A549 (cell line): ENCODE measurements around the gene IMPDH2. TPM values are rescaled to one million over a fixed set of nuclear protein-coding genes. Genes with fewer than 3 reads are reported as not detected.

Experiments
- ATAC-seq, 2 experiments: fragments of 200-7000 bp in 1 of 2; fragments of >200 bp in 1 of 2; cut with Nextera tagmentation in 1 of 2; cut with Tn5 transposase in 1 of 2; 3 replicates each; pipeline versions ENCODE4 v1.8.0 to v1.9.1; 2018 to 2020; ENCODE audit warnings: mild to moderate bottlenecking in 1 of 2, moderate library complexity in 1 of 2
- CTCF ChIA-PET: fragments of 300-600 bp; sonication (Branson Sonifier 250); formaldehyde crosslinking; extraction: SDS; loops from one replicate; lab custom pipeline; 2021; ENCODE audit warnings: antibody characterized with exemption, inconsistent platforms; lab: Yijun Ruan, JAX
- POLR2A ChIA-PET: fragments of 350-600 bp; formaldehyde crosslinking; extraction: SDS; loops from one replicate; lab custom pipeline; 2021; ENCODE audit warnings: antibody characterized with exemption, inconsistent platforms; lab: Yijun Ruan, JAX
- DNase-seq, 2 experiments: peaks; one replicate each; pipeline versions ENCODE4 v3.0.0 to v3.0.0-alpha.2; 2011 to 2016; ENCODE audit warnings: low read depth in 1 of 2, low spot score in 1 of 2
- FAIRE-seq: peaks from 2 replicates; lab custom pipeline; 2011; peaks lifted over from hg19 to GRCh38; lab: Jason Lieb, UNC
- H3K27ac ChIP-seq, 2 experiments: fragments of >200 bp; sonication (Bioruptor Twin); formaldehyde crosslinking; 3 replicates each; pipeline ENCODE4 v1.5.1; 2016 to 2017
- H3K4me1 ChIP-seq: fragments of >200 bp; sonication (Bioruptor Twin); formaldehyde crosslinking; 3 replicates; pipeline ENCODE4 v1.6.1; 2016
- H3K4me2 ChIP-seq: fragments of >200 bp; sonication (Bioruptor Twin); formaldehyde crosslinking; 3 replicates; pipeline ENCODE4 v1.6.1; 2016
- H3K4me3 ChIP-seq: fragments of >200 bp; sonication (Bioruptor Twin); formaldehyde crosslinking; 3 replicates; pipeline ENCODE4 v1.5.1; 2016
- H3K9me3 ChIP-seq: fragments of >200 bp; sonication (Bioruptor Twin); formaldehyde crosslinking; 3 replicates; pipeline ENCODE4 v1.6.1; 2016
- CBX2 ChIP-seq: fragments of 200-600 bp; sonication (generic); IDR thresholded peaks from 2 replicates; pipeline ENCODE4 v1.6.1; 2016; ENCODE audit warnings: low read depth, mild to moderate bottlenecking, borderline replicate concordance
- CHD4 ChIP-seq: fragments of 200-600 bp; sonication (generic); IDR thresholded peaks from 2 replicates; pipeline ENCODE4 v1.6.1; 2016; ENCODE audit warnings: antibody characterized with exemption, mild to moderate bottlenecking, borderline replicate concordance
- FOXS1 ChIP-seq: fragments of 250-450 bp; sonication (Bioruptor Pico); IDR thresholded peaks from 2 replicates; pipeline ENCODE4 v1.5.0; 2020; ENCODE audit warnings: mild to moderate bottlenecking, moderate library complexity
- HEYL ChIP-seq: fragments of 250-450 bp; sonication (Bioruptor Pico); IDR thresholded peaks from 2 replicates; pipeline ENCODE4 v1.8.0; 2021; ENCODE audit warnings: mild to moderate bottlenecking, moderate library complexity
- HOXB13 ChIP-seq: fragments of 250-450 bp; sonication (Bioruptor Pico); IDR thresholded peaks from 2 replicates; pipeline ENCODE4 v1.5.0; 2020; ENCODE audit warnings: low read depth, mild to moderate bottlenecking, moderate library complexity
- JUNB ChIP-seq: fragments of >200 bp; sonication (Bioruptor Twin); formaldehyde crosslinking; IDR thresholded peaks from 2 replicates; pipeline ENCODE4 v1.6.1; 2016
- KDM5A ChIP-seq: fragments of 200-600 bp; sonication (generic); IDR thresholded peaks from 2 replicates; pipeline ENCODE4 v1.6.1; 2016; ENCODE audit warnings: antibody characterized with exemption, mild to moderate bottlenecking
- MAZ ChIP-seq: fragments of 150-350 bp; IDR thresholded peaks from 2 replicates; pipeline ENCODE4 v1.6.1; 2014; ENCODE audit warnings: antibody characterized with exemption, low read depth, low read length, borderline replicate concordance
- NFE2L2 ChIP-seq: fragments of 150-350 bp; conservative IDR thresholded peaks from 2 replicates; pipeline ENCODE4 v1.6.1; 2014; ENCODE audit warnings: low read length
- POLR2AphosphoS2 ChIP-seq: conservative IDR thresholded peaks from 2 replicates; pipeline ENCODE4 v1.6.1; 2012; ENCODE audit warnings: low read length, improper control_type of control experiment, inconsistent platforms
- RARB ChIP-seq: fragments of 250-450 bp; sonication (Bioruptor Pico); IDR thresholded peaks from 2 replicates; pipeline ENCODE4 v1.8.0; 2021; ENCODE audit warnings: mild to moderate bottlenecking, moderate library complexity
- RCOR1 ChIP-seq: fragments of 150-350 bp; IDR thresholded peaks from 2 replicates; pipeline ENCODE4 v1.6.1; 2014; ENCODE audit warnings: antibody characterized with exemption, low read length, low read depth
- TFCP2L1 ChIP-seq: fragments of 250-450 bp; sonication (Bioruptor Pico); IDR thresholded peaks from 2 replicates; pipeline ENCODE4 v1.5.0; 2021; ENCODE audit warnings: mild to moderate bottlenecking
- ZFP36 ChIP-seq: fragments of 450-650 bp; IDR thresholded peaks from 2 replicates; pipeline ENCODE4 v1.6.1; 2014; ENCODE audit warnings: borderline replicate concordance; ENCODE audit not compliant: partially characterized antibody
- WGBS: methylation state at CpG from one replicate; pipeline ENCODE4 v1.1.6; 2017; ENCODE audit errors: missing lambda C conversion rate; 5-methylcytosine and 5-hydroxymethylcytosine counted together
- polyA plus RNA-seq, 4 experiments: library from polyadenylated mRNA; depleted of rRNA in 3 of 4; stranded (reverse); fragments of >200 nt; fragmentation: RNase III in 1 of 4; extraction: RNeasy Plus Mini Kit Qiagen cat#74134 plus additional on column Dnase treatment in 1 of 4; gene quantifications; 2 replicates in 3 of 4; 3 replicates in 1 of 4; pipeline ENCODE4 v1.2.3, GENCODE V29; 2011 to 2017
- TF ChIP-seq, protein P1 (sequence below): IDR thresholded peaks from 2 replicates; pipeline ENCODE4 v1.6.1; 2012; ENCODE audit warnings: low read depth, borderline replicate concordance
- TF ChIP-seq, protein P2 (sequence below): fragments of 450-650 bp; IDR thresholded peaks from 2 replicates; pipeline ENCODE4 v1.6.1; 2014; ENCODE audit warnings: antibody characterized with exemption
- TF ChIP-seq, protein P3 (sequence below): fragments of 200-600 bp; sonication (generic); IDR thresholded peaks from 2 replicates; pipeline ENCODE4 v1.6.1; 2016; ENCODE audit warnings: antibody characterized with exemption, mild to moderate bottlenecking, moderate library complexity
- TF ChIP-seq, protein P4 (sequence below): fragments of >200 bp; sonication (Bioruptor Twin); formaldehyde crosslinking; IDR thresholded peaks from 3 replicates; pipeline ENCODE4 v1.5.1; 2016
- TF ChIP-seq, protein P5 (sequence below): IDR thresholded peaks from 2 replicates; pipeline ENCODE4 v1.6.1; 2012

The IMPDH2 gene
- polyA plus RNA-seq, 2 of the 4 experiments (the other 2 are of a cell fraction) = 175 to 212 TPM

DNA sequence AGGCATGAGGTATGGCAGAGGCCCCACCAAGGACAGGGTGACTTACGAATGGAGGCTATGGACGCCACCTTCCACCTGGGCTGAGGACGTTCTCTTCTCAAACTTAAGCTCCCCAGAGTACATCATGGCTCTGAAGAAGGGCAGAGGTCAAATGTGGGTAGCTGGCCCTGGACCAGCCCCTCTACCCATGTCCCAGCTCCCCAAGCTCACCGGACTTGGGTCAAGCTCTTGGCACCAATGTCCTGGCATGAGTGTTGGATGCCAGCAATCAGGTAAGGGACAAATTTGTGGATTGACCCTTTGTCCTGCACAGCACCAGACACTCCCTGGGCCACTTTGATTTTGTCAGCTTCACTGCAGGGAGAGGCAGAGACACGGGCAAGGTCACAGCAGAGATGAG lies 4.7 kb downstream of the IMPDH2 start:
- no peak overlapping the region for H3K4me2 ChIP-seq
- DNase-seq (no peak), ATAC-seq (no peak), FAIRE-seq (no peak)
- TF ChIP-seq FOXS1 (CRISPR knock-in tag) = no peak
- no peak for TF ChIP-seq MAZ
- TF ChIP-seq JUNB = no peak
- no peak for TF ChIP-seq NFE2L2
- TF ChIP-seq POLR2AphosphoS2 = no peak
- TF ChIP-seq, protein P1, sequence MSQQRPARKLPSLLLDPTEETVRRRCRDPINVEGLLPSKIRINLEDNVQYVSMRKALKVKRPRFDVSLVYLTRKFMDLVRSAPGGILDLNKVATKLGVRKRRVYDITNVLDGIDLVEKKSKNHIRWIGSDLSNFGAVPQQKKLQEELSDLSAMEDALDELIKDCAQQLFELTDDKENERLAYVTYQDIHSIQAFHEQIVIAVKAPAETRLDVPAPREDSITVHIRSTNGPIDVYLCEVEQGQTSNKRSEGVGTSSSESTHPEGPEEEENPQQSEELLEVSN = no peak
- TF ChIP-seq, protein P2, sequence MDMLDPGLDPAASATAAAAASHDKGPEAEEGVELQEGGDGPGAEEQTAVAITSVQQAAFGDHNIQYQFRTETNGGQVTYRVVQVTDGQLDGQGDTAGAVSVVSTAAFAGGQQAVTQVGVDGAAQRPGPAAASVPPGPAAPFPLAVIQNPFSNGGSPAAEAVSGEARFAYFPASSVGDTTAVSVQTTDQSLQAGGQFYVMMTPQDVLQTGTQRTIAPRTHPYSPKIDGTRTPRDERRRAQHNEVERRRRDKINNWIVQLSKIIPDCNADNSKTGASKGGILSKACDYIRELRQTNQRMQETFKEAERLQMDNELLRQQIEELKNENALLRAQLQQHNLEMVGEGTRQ = no peak
- no peak overlapping the region for H3K27ac ChIP-seq
- H3K9me3 ChIP-seq = no peaks in the 10 kb centered on the region
- ChIA-PET POLR2A (interaction anchor here (2.2 kb wide), 1 partner anchor 70 kb away, joined by 7 read pairs; the partner anchor contains the start of gene QRICH1), CTCF (interaction anchor here (30.1 kb wide), 1 partner anchor 33 kb away, joined by 385 read pairs; the partner anchor contains the start of gene P4HTM)
- H3K4me3 ChIP-seq = no peak overlapping the region
- H3K4me1 ChIP-seq = peaks cover 31% of the 10 kb centered on the region
- 92% methylated on average over 4 of the region's 5 CpGs for WGBS

DNA sequence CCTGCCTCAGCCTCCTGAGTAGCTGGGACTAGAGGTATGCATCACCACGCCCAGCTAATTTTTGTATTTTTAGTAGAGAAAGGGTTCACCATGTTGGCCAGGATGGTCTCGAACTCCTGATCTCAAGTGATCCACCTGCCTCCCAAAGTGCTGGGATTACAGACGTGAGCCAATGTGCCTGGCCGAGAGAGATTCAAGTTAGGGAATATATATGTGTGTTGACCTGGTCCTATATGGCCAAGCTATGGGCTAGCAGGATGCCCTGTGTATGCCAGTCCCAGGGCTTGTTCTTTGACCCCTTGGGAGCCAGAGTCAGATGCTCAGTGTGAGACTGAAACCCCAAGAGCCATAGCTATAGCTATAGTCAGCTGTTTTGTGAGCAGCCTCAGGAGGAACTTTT lies 5.4 kb downstream of the IMPDH2 start:
- CTCF ChIA-PET = interaction anchor here (0.9 to 30.1 kb wide), 5 partner anchors 9 to 43 kb away, joined by 3 to 385 read pairs (median 6); partner anchors contain the start of gene P4HTM
- DNase-seq (no peak), ATAC-seq (no peak), FAIRE-seq (no peak)
- no peak for TF ChIP-seq POLR2AphosphoS2
- TF ChIP-seq, protein P3, sequence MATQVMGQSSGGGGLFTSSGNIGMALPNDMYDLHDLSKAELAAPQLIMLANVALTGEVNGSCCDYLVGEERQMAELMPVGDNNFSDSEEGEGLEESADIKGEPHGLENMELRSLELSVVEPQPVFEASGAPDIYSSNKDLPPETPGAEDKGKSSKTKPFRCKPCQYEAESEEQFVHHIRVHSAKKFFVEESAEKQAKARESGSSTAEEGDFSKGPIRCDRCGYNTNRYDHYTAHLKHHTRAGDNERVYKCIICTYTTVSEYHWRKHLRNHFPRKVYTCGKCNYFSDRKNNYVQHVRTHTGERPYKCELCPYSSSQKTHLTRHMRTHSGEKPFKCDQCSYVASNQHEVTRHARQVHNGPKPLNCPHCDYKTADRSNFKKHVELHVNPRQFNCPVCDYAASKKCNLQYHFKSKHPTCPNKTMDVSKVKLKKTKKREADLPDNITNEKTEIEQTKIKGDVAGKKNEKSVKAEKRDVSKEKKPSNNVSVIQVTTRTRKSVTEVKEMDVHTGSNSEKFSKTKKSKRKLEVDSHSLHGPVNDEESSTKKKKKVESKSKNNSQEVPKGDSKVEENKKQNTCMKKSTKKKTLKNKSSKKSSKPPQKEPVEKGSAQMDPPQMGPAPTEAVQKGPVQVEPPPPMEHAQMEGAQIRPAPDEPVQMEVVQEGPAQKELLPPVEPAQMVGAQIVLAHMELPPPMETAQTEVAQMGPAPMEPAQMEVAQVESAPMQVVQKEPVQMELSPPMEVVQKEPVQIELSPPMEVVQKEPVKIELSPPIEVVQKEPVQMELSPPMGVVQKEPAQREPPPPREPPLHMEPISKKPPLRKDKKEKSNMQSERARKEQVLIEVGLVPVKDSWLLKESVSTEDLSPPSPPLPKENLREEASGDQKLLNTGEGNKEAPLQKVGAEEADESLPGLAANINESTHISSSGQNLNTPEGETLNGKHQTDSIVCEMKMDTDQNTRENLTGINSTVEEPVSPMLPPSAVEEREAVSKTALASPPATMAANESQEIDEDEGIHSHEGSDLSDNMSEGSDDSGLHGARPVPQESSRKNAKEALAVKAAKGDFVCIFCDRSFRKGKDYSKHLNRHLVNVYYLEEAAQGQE = no peak
- TF ChIP-seq HOXB13 (CRISPR knock-in tag) = no peak
- TF ChIP-seq CBX2 = no peak
- TF ChIP-seq, protein P2 = no peak
- no peak for TF ChIP-seq CHD4
- Histone ChIP-seq H3K4me3 (no peak overlapping the region), H3K4me1 (peaks cover 36% of the 10 kb centered on the region), H3K27ac (no peak overlapping the region), H3K4me2 (peak overlapping the region; percentile 82; the same call in 2 of the 3 replicates), H3K9me3 (no peaks in the 10 kb centered on the region)
- POLR2A ChIA-PET = interaction anchor here (2.2 to 4.6 kb wide), 2 partner anchors 17 to 71 kb away, joined by 7 to 57 read pairs; partner anchors contain the start of genes QRICH1 and WDR6
- WGBS = 94% methylated on average over 4 of the region's 4 CpGs

DNA sequence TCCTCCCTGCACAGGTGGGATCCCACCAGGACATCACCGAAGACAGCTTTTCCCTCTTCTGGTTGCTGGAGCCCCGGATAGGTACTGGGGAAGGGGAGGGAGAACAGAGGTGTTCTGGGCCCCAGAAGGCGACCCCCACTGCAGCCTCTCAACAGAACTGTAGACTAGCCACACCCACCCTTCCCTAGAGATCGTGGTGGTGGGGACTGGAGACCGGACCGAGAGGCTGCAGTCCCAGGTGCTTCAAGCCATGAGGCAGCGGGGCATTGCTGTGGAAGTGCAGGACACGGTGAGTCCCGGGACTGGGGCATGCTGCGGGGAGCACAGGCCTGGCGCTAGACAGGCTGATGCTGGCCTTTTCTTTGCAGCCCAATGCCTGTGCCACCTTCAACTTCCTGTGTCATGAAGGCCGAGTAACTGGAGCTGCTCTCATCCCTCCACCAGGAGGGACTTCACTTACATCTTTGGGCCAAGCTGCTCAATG lies 6.5 kb downstream of the IMPDH2 start:
- ChIA-PET CTCF (interaction anchor here (0.9 to 30.1 kb wide), 16 partner anchors 8 to 426 kb away, joined by 3 to 385 read pairs (median 5); partner anchors contain the start of genes P4HTM and WDR6), POLR2A (interaction anchor here (1.7 to 4.6 kb wide), 5 partner anchors 16 to 426 kb away, joined by 5 to 57 read pairs (median 6); partner anchors contain the start of genes LAMB2, QRICH1 and WDR6)
- WGBS = 10% methylated on average over 1 of the region's 12 CpGs
- H3K4me1 ChIP-seq = peaks cover 28% of the 10 kb centered on the region
- DNase-seq = peak in 1 of 2 experiments; percentile 41
- H3K4me2 ChIP-seq = peak overlapping the region; percentile 82
- ATAC-seq = peak in 1 of 2 experiments; percentile 1; a peak in 1 of 6 replicates
- no peaks in the 10 kb centered on the region for H3K9me3 ChIP-seq
- peak overlapping the region; percentile 98 to 100 for H3K27ac ChIP-seq
- peak overlapping the region; percentile 76 for H3K4me3 ChIP-seq
- FAIRE-seq = no peak
- TF ChIP-seq, protein P4, sequence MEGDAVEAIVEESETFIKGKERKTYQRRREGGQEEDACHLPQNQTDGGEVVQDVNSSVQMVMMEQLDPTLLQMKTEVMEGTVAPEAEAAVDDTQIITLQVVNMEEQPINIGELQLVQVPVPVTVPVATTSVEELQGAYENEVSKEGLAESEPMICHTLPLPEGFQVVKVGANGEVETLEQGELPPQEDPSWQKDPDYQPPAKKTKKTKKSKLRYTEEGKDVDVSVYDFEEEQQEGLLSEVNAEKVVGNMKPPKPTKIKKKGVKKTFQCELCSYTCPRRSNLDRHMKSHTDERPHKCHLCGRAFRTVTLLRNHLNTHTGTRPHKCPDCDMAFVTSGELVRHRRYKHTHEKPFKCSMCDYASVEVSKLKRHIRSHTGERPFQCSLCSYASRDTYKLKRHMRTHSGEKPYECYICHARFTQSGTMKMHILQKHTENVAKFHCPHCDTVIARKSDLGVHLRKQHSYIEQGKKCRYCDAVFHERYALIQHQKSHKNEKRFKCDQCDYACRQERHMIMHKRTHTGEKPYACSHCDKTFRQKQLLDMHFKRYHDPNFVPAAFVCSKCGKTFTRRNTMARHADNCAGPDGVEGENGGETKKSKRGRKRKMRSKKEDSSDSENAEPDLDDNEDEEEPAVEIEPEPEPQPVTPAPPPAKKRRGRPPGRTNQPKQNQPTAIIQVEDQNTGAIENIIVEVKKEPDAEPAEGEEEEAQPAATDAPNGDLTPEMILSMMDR = no peak
- TF ChIP-seq TFCP2L1 (CRISPR knock-in tag) (no peak), KDM5A (no peak), RARB (CRISPR knock-in tag) (no peak), CBX2 (no peak), RCOR1 (no peak), ZFP36 (no peak), HEYL (no peak)
- TF ChIP-seq, protein P5, sequence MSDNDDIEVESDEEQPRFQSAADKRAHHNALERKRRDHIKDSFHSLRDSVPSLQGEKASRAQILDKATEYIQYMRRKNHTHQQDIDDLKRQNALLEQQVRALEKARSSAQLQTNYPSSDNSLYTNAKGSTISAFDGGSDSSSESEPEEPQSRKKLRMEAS = no peak
- TF ChIP-seq, protein P3 = no peak
